SK-N-MC (cell line): ENCODE data around the gene MAP3K20.

Experiments used
- EZH2 ChIP-seq: fragments of 200-600 bp; sonication (generic); IDR thresholded peaks from one replicate; pipeline ENCODE4 v1.6.1; 2017; ENCODE audit warnings: antibody characterized with exemption
- FOXP2 ChIP-seq: optimal IDR thresholded peaks from 2 replicates; pipeline ENCODE3; 2011; ENCODE audit warnings: mild to moderate bottlenecking, moderate library complexity; ENCODE audit not compliant: insufficient read depth; ENCODE audit errors: extremely low read length, control extremely low read depth
- POLR2AphosphoS5 ChIP-seq: IDR thresholded peaks from 2 replicates; pipeline ENCODE4 v1.6.1; 2012; ENCODE audit warnings: mild to moderate bottlenecking, low read depth, low read length, borderline replicate concordance

DNA sequence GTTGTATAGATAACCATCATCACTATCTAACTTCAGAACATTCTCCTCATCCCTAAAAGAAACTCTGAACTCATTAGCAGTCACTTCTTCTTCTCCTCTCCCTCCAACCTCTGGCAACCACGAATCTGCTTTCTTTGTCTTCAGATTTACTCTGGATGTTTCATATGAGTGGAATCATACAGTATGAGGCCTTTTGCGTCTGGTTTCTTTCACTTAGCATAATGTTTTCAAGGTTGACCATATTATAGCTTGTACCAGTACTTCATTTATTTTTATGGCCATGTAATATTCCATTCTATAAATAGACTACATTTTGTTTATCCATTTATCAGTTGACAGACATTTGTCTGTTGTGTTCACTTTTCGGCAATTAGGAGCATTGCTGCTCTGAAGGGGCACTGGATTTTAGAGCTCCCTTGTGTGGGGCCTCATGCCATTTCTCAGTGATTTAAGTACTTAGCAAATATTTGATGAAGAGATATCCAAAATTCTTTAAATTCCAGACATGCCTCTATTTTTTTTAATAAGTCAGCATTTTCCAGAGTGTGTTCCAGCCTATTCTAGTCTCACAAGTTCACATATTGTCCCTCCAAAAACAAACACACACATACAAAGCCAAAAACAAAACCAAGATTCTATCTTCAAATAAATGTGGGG is 22.5 kb upstream of the MAP3K20 start:
- TF ChIP-seq POLR2AphosphoS5 (no peak), FOXP2 (no peak), EZH2 (no peak)
